Measurements from ENCODE around the gene PIP4K2A. TPM values are rescaled to one million over a fixed set of nuclear protein-coding genes. Genes with fewer than 3 reads are reported as not detected.

PIP4K2A gene
- total RNA-seq, 8 experiments from 2014 or later: 16.2 to 39.4 (median 32.4) TPM

GRCh38 chr10:22667093-22667480 is 47.3 kb downstream of the PIP4K2A start:
- Histone ChIP-seq H3K4me3 (no peak overlapping the region), H3K27ac (no peak overlapping the region), H3K4me1 (replicated peaks in 1 of 2) (peaks cover 17 to 27% of the 10 kb centered on the region in 2 donors)
- no peak for ATAC-seq (replicated peaks in 6 of 8)
- WGBS, 10 experiments: 60 to 100% (median 94%) methylated on average over 1 to 2 of the region's 2 CpGs
- in situ Hi-C loops (cut with MboI; ENCODE audit: low pct_unique_long_range_greater_than_20kb in 2 of 9, low sequenced_read_pairs in 9 of 9, unreplicated experiment in 9 of 9): no loop called here

GRCh38 chr10:22666287-22667092 is 47.9 kb downstream of the PIP4K2A start:
- in situ Hi-C loops (cut with MboI; ENCODE audit: low pct_unique_long_range_greater_than_20kb in 2 of 9, low sequenced_read_pairs in 9 of 9, unreplicated experiment in 9 of 9): no loop called here
- no peak overlapping the region for H3K27ac ChIP-seq
- H3K4me3 ChIP-seq: no peak overlapping the region
- WGBS, 10 experiments: 64 to 95% (median 78%) methylated on average over 1 to 9 of the region's 9 CpGs
- peaks cover 13 to 21% of the 10 kb centered on the region in 2 donors for H3K4me1 ChIP-seq (replicated peaks in 1 of 2)
- no peak for ATAC-seq (replicated peaks in 6 of 8)

- in situ Hi-C loops (cut with MboI; ENCODE audit: low pct_unique_long_range_greater_than_20kb in 2 of 9, low sequenced_read_pairs in 9 of 9, unreplicated experiment in 9 of 9): no loop called here
- ATAC-seq (replicated peaks in 6 of 8): no peak
- Histone ChIP-seq H3K27ac (no peak overlapping the region), H3K4me1 (replicated peaks in 1 of 2) (peaks cover 9 to 11% of the 10 kb centered on the region in 2 donors), H3K4me3 (no peak overlapping the region)
- WGBS, 10 experiments: 100% methylated on average over 1 to 2 of the region's 2 CpGs; no CpG with 5 or more reads in 2 of the 10 experiments
These were observed 49.0 kb downstream of the PIP4K2A start for GRCh38 chr10:22665329-22665728.

GRCh38 chr10:22662733-22663330 is 51.5 kb downstream of the PIP4K2A start:
- Histone ChIP-seq H3K4me1 (replicated peaks in 1 of 2) (peaks cover 9 to 11% of the 10 kb centered on the region in 2 donors), H3K27ac (no peak overlapping the region), H3K4me3 (no peak overlapping the region)
- in situ Hi-C loops (cut with MboI; ENCODE audit: low pct_unique_long_range_greater_than_20kb in 2 of 9, low sequenced_read_pairs in 9 of 9, unreplicated experiment in 9 of 9): no loop called here
- ATAC-seq (replicated peaks in 6 of 8): peak in 4 of 8 experiments; percentile 11 to 72 (median 32)
- WGBS, 10 experiments: 20 to 83% (median 70%) methylated on average over 1 to 6 of the region's 6 CpGs; no CpG with 5 or more reads in 1 of the 10 experiments

GRCh38 chr10:22659866-22660265 is 54.5 kb downstream of the PIP4K2A start:
- H3K27ac ChIP-seq: no peak overlapping the region
- no peak overlapping the region for H3K4me3 ChIP-seq
- H3K4me1 ChIP-seq (replicated peaks in 1 of 2): peaks cover 17 to 21% of the 10 kb centered on the region in 2 donors
- 67 to 100% (median 90%) methylated on average over 2 to 3 of the region's 8 CpGs; no CpG with 5 or more reads in 6 of the 10 experiments for WGBS, 10 experiments
- in situ Hi-C loops (cut with MboI; ENCODE audit: low pct_unique_long_range_greater_than_20kb in 2 of 9, low sequenced_read_pairs in 9 of 9, unreplicated experiment in 9 of 9): no loop called here
- no peak for ATAC-seq (replicated peaks in 6 of 8)

GRCh38 chr10:22658745-22659410 is 55.5 kb downstream of the PIP4K2A start:
- WGBS, 10 experiments: 91 to 100% (median 93%) methylated on average over 2 to 6 of the region's 7 CpGs; no CpG with 5 or more reads in 2 of the 10 experiments
- H3K4me1 ChIP-seq (replicated peaks in 1 of 2): peaks cover 22 to 26% of the 10 kb centered on the region in 2 donors
- no peak overlapping the region for H3K27ac ChIP-seq
- no peak for ATAC-seq (replicated peaks in 6 of 8)
- in situ Hi-C loops (cut with MboI; ENCODE audit: low pct_unique_long_range_greater_than_20kb in 2 of 9, low sequenced_read_pairs in 9 of 9, unreplicated experiment in 9 of 9): no loop called here
- H3K4me3 ChIP-seq: no peak overlapping the region

- Histone ChIP-seq H3K4me1 (replicated peaks in 1 of 2) (peaks cover 15 to 20% of the 10 kb centered on the region in 2 donors), H3K4me3 (no peak overlapping the region), H3K27ac (no peak overlapping the region)
- peak in 1 of 8 experiments; percentile 45 for ATAC-seq (replicated peaks in 6 of 8)
- in situ Hi-C loops (cut with MboI; ENCODE audit: low pct_unique_long_range_greater_than_20kb in 2 of 9, low sequenced_read_pairs in 9 of 9, unreplicated experiment in 9 of 9): no loop called here
- WGBS, 10 experiments: 61 to 93% (median 81%) methylated on average over 2 to 5 of the region's 5 CpGs
These were observed 56.7 kb downstream of the PIP4K2A start for GRCh38 chr10:22657566-22658225.

GRCh38 chr10:22657024-22657423 is 57.4 kb downstream of the PIP4K2A start:
- Histone ChIP-seq H3K4me3 (no peak overlapping the region), H3K4me1 (replicated peaks in 1 of 2) (peaks cover 13 to 15% of the 10 kb centered on the region in 2 donors), H3K27ac (no peak overlapping the region)
- ATAC-seq (replicated peaks in 6 of 8): no peak
- WGBS, 10 experiments: 20 to 100% (median 77%) methylated on average over 1 to 4 of the region's 4 CpGs
- in situ Hi-C loops (cut with MboI; ENCODE audit: low pct_unique_long_range_greater_than_20kb in 2 of 9, low sequenced_read_pairs in 9 of 9, unreplicated experiment in 9 of 9): no loop called here

- peaks cover 13 to 15% of the 10 kb centered on the region in 2 donors for H3K4me1 ChIP-seq (replicated peaks in 1 of 2)
- WGBS, 10 experiments: 92 to 100% (median 96%) methylated on average over 3 to 7 of the region's 8 CpGs; no CpG with 5 or more reads in 5 of the 10 experiments
- no peak for ATAC-seq (replicated peaks in 6 of 8)
- in situ Hi-C loops (cut with MboI; ENCODE audit: low pct_unique_long_range_greater_than_20kb in 2 of 9, low sequenced_read_pairs in 9 of 9, unreplicated experiment in 9 of 9): no loop called here
- no peak overlapping the region for H3K4me3 ChIP-seq
- H3K27ac ChIP-seq: no peak overlapping the region
These were observed 58.3 kb downstream of the PIP4K2A start for GRCh38 chr10:22656036-22656435.

- Histone ChIP-seq H3K4me1 (replicated peaks in 1 of 2) (peaks cover 13 to 15% of the 10 kb centered on the region in 2 donors), H3K4me3 (no peak overlapping the region), H3K27ac (peak overlapping the region in 1 of 2 donors; percentile 7)
- in situ Hi-C loops (cut with MboI; ENCODE audit: low pct_unique_long_range_greater_than_20kb in 2 of 9, low sequenced_read_pairs in 9 of 9, unreplicated experiment in 9 of 9): no loop called here
- peak; percentile 16 to 85 (median 65) for ATAC-seq (replicated peaks in 6 of 8)
- 21 to 90% (median 69%) methylated on average over 1 to 9 of the region's 10 CpGs for WGBS, 10 experiments
These were observed 58.9 kb downstream of the PIP4K2A start for GRCh38 chr10:22655312-22655981.

- Histone ChIP-seq H3K4me1 (replicated peaks in 1 of 2) (peaks cover 13 to 21% of the 10 kb centered on the region in 2 donors), H3K27ac (no peak overlapping the region), H3K4me3 (no peak overlapping the region)
- 78 to 100% (median 91%) methylated on average over 1 to 4 of the region's 6 CpGs; no CpG with 5 or more reads in 1 of the 10 experiments for WGBS, 10 experiments
- ATAC-seq (replicated peaks in 6 of 8): no peak
- in situ Hi-C loops (cut with MboI; ENCODE audit: low pct_unique_long_range_greater_than_20kb in 2 of 9, low sequenced_read_pairs in 9 of 9, unreplicated experiment in 9 of 9): no loop called here
These were observed 61.3 kb downstream of the PIP4K2A start for GRCh38 chr10:22652988-22653481.

- Histone ChIP-seq H3K27ac (no peak overlapping the region), H3K4me1 (replicated peaks in 1 of 2) (peaks cover 17 to 30% of the 10 kb centered on the region in 2 donors), H3K4me3 (no peak overlapping the region)
- WGBS, 10 experiments: 71 to 100% (median 93%) methylated on average over 1 to 11 of the region's 12 CpGs; no CpG with 5 or more reads in 2 of the 10 experiments
- ATAC-seq (replicated peaks in 6 of 8): no peak
- in situ Hi-C loops (cut with MboI; ENCODE audit: low pct_unique_long_range_greater_than_20kb in 2 of 9, low sequenced_read_pairs in 9 of 9, unreplicated experiment in 9 of 9): no loop called here
These were observed 63.0 kb downstream of the PIP4K2A start for GRCh38 chr10:22651276-22651980.

Data from motor neuron (in vitro differentiated cells).